HepG2 (cell line): Measurements from ENCODE around the gene FGA. TPM values are rescaled to one million over a fixed set of nuclear protein-coding genes. Genes with fewer than 3 reads are reported as not detected.

Source experiments
- ATAC-seq: fragments of 200-7000 bp; cut with Tn5 transposase; 3 replicates; pipeline ENCODE4 v1.9.1; 2020; ENCODE audit warnings: mild to moderate bottlenecking, moderate library complexity
- BruUV-seq: library from RNA; stranded (reverse); fragments of 400-500 nt; replicated peaks from 2 replicates; lab custom pipeline; 2021; lab: Mats Ljungman, UMichigan
- CTCF ChIA-PET: fragments of 300-600 bp; formaldehyde crosslinking; extraction: SDS; loops from one replicate; lab custom pipeline; 2021; ENCODE audit warnings: low total read pairs, inconsistent platforms, low intra/inter-chr PET ratio; lab: Yijun Ruan, JAX
- POLR2A ChIA-PET: fragments of 350-600 bp; sonication (Branson Sonifier 250); formaldehyde crosslinking; loops from one replicate; lab custom pipeline; 2020; ENCODE audit warnings: antibody characterized with exemption, inconsistent platforms; lab: Yijun Ruan, JAX
- DNase-seq: peaks from one replicate; pipeline ENCODE4 v3.0.0-alpha.2; 2015; ENCODE audit warnings: low spot score
- FAIRE-seq: peaks from 3 replicates; lab custom pipeline; 2011; peaks lifted over from hg19 to GRCh38; lab: Jason Lieb, UNC
- H2AFZ ChIP-seq: one replicate; pipeline ENCODE4 v1.6.1; 2011; ENCODE audit warnings: low read length, inconsistent platforms
- H3K27ac ChIP-seq: fragments of 300-600 bp; 3 replicates; pipeline ENCODE4 v1.8.0; 2011; ENCODE audit warnings: mixed run types, mild to moderate bottlenecking, mixed read lengths, low read length, inconsistent platforms; ENCODE audit not compliant: insufficient read depth; ENCODE audit errors: extremely low read length
- H3K27me3 ChIP-seq, 2 experiments: fragments of 200-600 bp in 1 of 2; 2 replicates in 1 of 2; 3 replicates in 1 of 2; pipeline versions ENCODE4 v1.6.0 to v1.8.0; 2011; ENCODE audit warnings: low read length in 2 of 2, mild to moderate bottlenecking in 2 of 2, moderate library complexity in 2 of 2, inconsistent platforms in 1 of 2; ENCODE audit not compliant: insufficient read depth in 2 of 2, control insufficient read depth in 1 of 2
- H3K36me3 ChIP-seq, 2 experiments: fragments of 200-600 bp in 1 of 2; replicated peaks in 1 of 2; 2 replicates in 1 of 2; 3 replicates in 1 of 2; pipeline versions ENCODE4 v1.5.1 to v1.8.0; 2011; ENCODE audit warnings: low read length in 2 of 2, inconsistent platforms in 1 of 2; ENCODE audit not compliant: insufficient read depth in 2 of 2, control insufficient read depth in 1 of 2
- H3K4me1 ChIP-seq: 2 replicates; pipeline ENCODE4 v1.5.1; 2012; ENCODE audit warnings: low read length, inconsistent platforms; ENCODE audit not compliant: insufficient read depth
- H3K4me2 ChIP-seq: 2 replicates; pipeline ENCODE4 v1.6.0; 2011; ENCODE audit warnings: low read depth, low read length, inconsistent platforms
- H3K4me3 ChIP-seq, 3 experiments: fragments of 200-600 bp in 1 of 3; sonication (generic), shearing (Covaris generic) in 1 of 3; replicated peaks in 1 of 3; 2 replicates each; pipeline ENCODE4 v1.5.1; 2011 to 2016; ENCODE audit warnings: low read length in 3 of 3, inconsistent platforms in 2 of 3, low read depth in 2 of 3, mild to moderate bottlenecking in 2 of 3, control low read depth in 1 of 3, mixed read lengths in 1 of 3; ENCODE audit not compliant: insufficient read depth in 1 of 3
- H3K79me2 ChIP-seq: one replicate; pipeline ENCODE4 v1.6.1; 2011; ENCODE audit warnings: low read length, inconsistent platforms; ENCODE audit not compliant: insufficient read depth
- H3K9ac ChIP-seq: 2 replicates; pipeline ENCODE4 v1.6.0; 2011; ENCODE audit warnings: mild to moderate bottlenecking, low read depth, low read length, inconsistent platforms; ENCODE audit not compliant: insufficient read depth
- H3K9me3 ChIP-seq: 2 replicates; pipeline ENCODE4 v1.5.1; 2012; ENCODE audit warnings: mild to moderate bottlenecking, low read length
- H4K20me1 ChIP-seq: 2 replicates; pipeline ENCODE4 v1.6.0; 2011; ENCODE audit warnings: inconsistent platforms, mild to moderate bottlenecking, low read length, moderate library complexity; ENCODE audit not compliant: insufficient read depth
- BRCA1 ChIP-seq: sonication (generic); formaldehyde crosslinking; IDR thresholded peaks from 2 replicates; pipeline ENCODE4 v1.4.0; 2020; ENCODE audit warnings: missing genetic modification reagents
- CEBPG ChIP-seq: IDR thresholded peaks from 2 replicates; pipeline ENCODE4 v1.6.1; 2016
- CHD4 ChIP-seq: fragments of 200-600 bp; sonication (generic); IDR thresholded peaks from 2 replicates; pipeline ENCODE4 v1.7.0; 2017; ENCODE audit warnings: mild to moderate bottlenecking, low read length, borderline replicate concordance
- FOXO1 ChIP-seq: sonication (generic); formaldehyde crosslinking; IDR thresholded peaks from 2 replicates; pipeline ENCODE4 v1.4.0; 2020; ENCODE audit warnings: missing genetic modification reagents
- MXI1 ChIP-seq: IDR thresholded peaks from 3 replicates; pipeline ENCODE4 v1.6.1; 2012; ENCODE audit warnings: low read depth, low read length, inconsistent platforms, borderline replicate concordance
- NBN ChIP-seq: fragments of 450-650 bp; conservative IDR thresholded peaks from 2 replicates; pipeline ENCODE4 v1.6.1; 2017
- POLR2AphosphoS5 ChIP-seq: IDR thresholded peaks from 2 replicates; pipeline ENCODE4 v1.6.1; 2012; ENCODE audit warnings: low read depth, low read length
- PRPF4 ChIP-seq: fragments of 200-400 bp; formaldehyde crosslinking; IDR thresholded peaks from 2 replicates; pipeline ENCODE4 v1.6.1; 2016; ENCODE audit warnings: low read length, low read depth; ENCODE audit not compliant: poor library complexity, severe bottlenecking
- TOPORS ChIP-seq: sonication (generic); formaldehyde crosslinking; IDR thresholded peaks from 2 replicates; pipeline ENCODE4 v1.8.0; 2023; ENCODE audit warnings: mild to moderate bottlenecking, missing genetic modification reagents
- XRCC5 ChIP-seq: fragments of 200-400 bp; formaldehyde crosslinking; optimal IDR thresholded peaks from 2 replicates; pipeline ENCODE3; 2017; ENCODE audit warnings: mild to moderate bottlenecking, low read length
- ZBTB34 ChIP-seq: sonication (generic); formaldehyde crosslinking; IDR thresholded peaks from 2 replicates; pipeline ENCODE4 v1.8.0; 2022; ENCODE audit warnings: mild to moderate bottlenecking, missing genetic modification reagents
- ZNF143 ChIP-seq: sonication (generic); formaldehyde crosslinking; IDR thresholded peaks from 2 replicates; pipeline ENCODE4 v1.4.0; 2020; ENCODE audit warnings: missing genetic modification reagents
- ZNF33A ChIP-seq: sonication (generic); formaldehyde crosslinking; IDR thresholded peaks from 2 replicates; pipeline ENCODE4 v1.5.1; 2020; ENCODE audit warnings: missing genetic modification reagents, mild to moderate bottlenecking, moderate library complexity, borderline replicate concordance
- ZNF549 ChIP-seq: sonication (generic); formaldehyde crosslinking; IDR thresholded peaks from 2 replicates; pipeline ENCODE4 v1.5.0; 2020; ENCODE audit warnings: missing genetic modification reagents
- ZNF746 ChIP-seq: sonication (generic); formaldehyde crosslinking; IDR thresholded peaks from 2 replicates; pipeline ENCODE4 v1.8.0; 2022; ENCODE audit warnings: mild to moderate bottlenecking, missing genetic modification reagents
- WGBS: methylation state at CpG from one replicate; pipeline ENCODE4 v1.1.6; 2017; ENCODE audit warnings: low lambda C conversion rate; 5-methylcytosine and 5-hydroxymethylcytosine counted together
- in situ Hi-C: cut with HindIII; loops from 2 replicates; pipeline ENCODE4 v1.10.0; 2017; ENCODE audit warnings: low pct_unique_long_range_greater_than_20kb; ENCODE audit not compliant: extremely low pct_ligation_motif_present
- intact Hi-C: fragments of 100-400 bp; cut with micrococcal nuclease; formaldehyde crosslinking; loops from one replicate; pipeline ENCODE4 v1.10.0; 2022; ENCODE audit not compliant: unreplicated experiment
- polyA plus RNA-seq, 8 experiments: library from polyadenylated mRNA; depleted of rRNA in 3 of 8; stranded (reverse) in 7 of 8; unstranded in 1 of 8; fragments of >200 nt; fragmentation: Illumina TruSeq in 4 of 8; extraction: Trizol in 4 of 8; gene quantifications; 2 replicates each; pipeline versions ENCODE4 v1.2.1 to v1.2.3, GENCODE V29; 2011 to 2016; ENCODE audit warnings: low read depth in 4 of 8, missing spikeins in 1 of 8, mixed read lengths in 1 of 8; ENCODE audit not compliant: insufficient read depth in 1 of 8
- total RNA-seq, 5 experiments: library from RNA; depleted of rRNA; stranded (reverse); fragments of >200 nt; fragmentation: Illumina TruSeq; extraction: Trizol; gene quantifications; 2 replicates each; pipeline ENCODE4 v1.2.3, GENCODE V29; 2016; ENCODE audit warnings: low read depth in 1 of 5
- TF ChIP-seq, protein P1 (sequence below): sonication (generic); formaldehyde crosslinking; IDR thresholded peaks from 2 replicates; pipeline ENCODE4 v1.5.0; 2020; ENCODE audit warnings: missing genetic modification reagents
- TF ChIP-seq, protein P2 (sequence below): sonication (generic); formaldehyde crosslinking; IDR thresholded peaks from 2 replicates; pipeline ENCODE4 v1.8.1; 2023; ENCODE audit warnings: mild to moderate bottlenecking, moderate library complexity, missing genetic modification reagents

Gene FGA
- total and polyA plus RNA-seq, 2 of the 13 experiments (the other 11 are each of a cell fraction or from before 2014, with no cell fraction given): 640 to 1,523 TPM

DNA sequence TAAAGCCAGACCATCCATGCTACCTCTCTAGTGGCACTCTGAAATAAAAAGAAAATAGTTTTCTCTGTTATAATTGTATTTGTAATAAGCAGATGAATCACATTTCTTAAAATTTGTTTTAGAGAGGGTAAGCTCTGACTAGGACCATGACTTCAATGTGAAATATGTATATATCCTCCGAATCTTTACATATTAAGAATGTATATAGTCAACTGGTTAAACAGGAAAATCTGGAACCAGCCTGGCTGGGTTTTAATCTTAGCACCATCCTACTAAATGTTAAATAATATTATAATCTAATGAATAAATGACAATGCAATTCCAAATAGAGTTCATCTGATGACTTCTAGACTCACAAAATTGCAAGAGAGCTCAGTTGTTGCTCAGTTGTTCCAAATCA is 26.2 kb downstream of the FGA start:
- ChIA-PET CTCF (no interaction called here), POLR2A (interaction anchor here (0.9 to 2.1 kb wide), 4 partner anchors 22 to 48 kb away, joined by 3 to 12 read pairs (median 4); partner anchors contain the start of gene FGG)
- DNase-seq (no peak), ATAC-seq (no peak), FAIRE-seq (no peak)
- Histone ChIP-seq H3K4me1 (peaks cover 46% of the 10 kb centered on the region), H2AFZ (no peak overlapping the region), H3K79me2 (peaks cover 8% of the 10 kb centered on the region), H3K4me3 (peak overlapping the region; percentile 14 to 35 (median 25); a peak in 4 of 6 replicates), H3K27me3 (no peaks in the 10 kb centered on the region; a peak in 1 of 5 replicates), H4K20me1 (no peaks in the 10 kb centered on the region), H3K9ac (no peak overlapping the region), H3K27ac (no peak overlapping the region), H3K4me2 (no peak overlapping the region), H3K9me3 (no peaks in the 10 kb centered on the region), H3K36me3 (no peaks in the 10 kb centered on the region; a peak in 1 of 5 replicates)
- no peak for TF ChIP-seq ZNF143
- TF ChIP-seq, protein P1, sequence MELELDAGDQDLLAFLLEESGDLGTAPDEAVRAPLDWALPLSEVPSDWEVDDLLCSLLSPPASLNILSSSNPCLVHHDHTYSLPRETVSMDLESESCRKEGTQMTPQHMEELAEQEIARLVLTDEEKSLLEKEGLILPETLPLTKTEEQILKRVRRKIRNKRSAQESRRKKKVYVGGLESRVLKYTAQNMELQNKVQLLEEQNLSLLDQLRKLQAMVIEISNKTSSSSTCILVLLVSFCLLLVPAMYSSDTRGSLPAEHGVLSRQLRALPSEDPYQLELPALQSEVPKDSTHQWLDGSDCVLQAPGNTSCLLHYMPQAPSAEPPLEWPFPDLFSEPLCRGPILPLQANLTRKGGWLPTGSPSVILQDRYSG (CRISPR knock-in tag): no peak
- TF ChIP-seq MXI1: no peak
- no peak for TF ChIP-seq ZNF746 (CRISPR knock-in tag)
- BruUV-seq: no TSS peak
- intact Hi-C loops (no loop called here), in situ Hi-C loops (no loop called here)
- WGBS: 95% methylated on average over 1 of the region's 1 CpG

DNA sequence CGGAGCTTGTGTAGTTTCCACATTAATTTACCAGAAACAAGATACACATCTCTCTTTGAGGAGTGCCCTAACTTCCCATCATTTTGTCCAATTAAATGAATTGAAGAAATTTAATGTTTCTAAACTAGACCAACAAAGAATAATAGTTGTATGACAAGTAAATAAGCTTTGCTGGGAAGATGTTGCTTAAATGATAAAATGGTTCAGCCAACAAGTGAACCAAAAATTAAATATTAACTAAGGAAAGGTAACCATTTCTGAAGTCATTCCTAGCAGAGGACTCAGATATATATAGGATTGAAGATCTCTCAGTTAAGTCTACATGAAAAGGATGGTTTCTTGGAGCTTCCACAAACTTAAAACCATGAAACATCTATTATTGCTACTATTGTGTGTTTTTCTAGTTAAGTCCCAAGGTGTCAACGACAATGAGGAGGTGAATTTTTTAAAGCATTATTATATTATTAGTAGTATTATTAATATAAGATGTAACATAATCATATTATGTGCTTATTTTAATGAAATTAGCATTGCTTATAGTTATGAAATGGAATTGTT is 27.8 kb downstream of the FGA start, which contains the start of gene FGB:
Gene FGB, plus strand, starts transcription at position 315 of the 558 bp plus-strand sequence. Its CDS starts 8 bp downstream, at position 323.
- no peaks in the 10 kb centered on the region for H3K27me3 ChIP-seq
- intact Hi-C loops: no loop called here
- no peak within 1 kb of the TSS for H3K9ac ChIP-seq
- no peak for ATAC-seq
- no peak for DNase-seq
- no peak within 1 kb of the TSS for H2AFZ ChIP-seq
- POLR2A ChIA-PET: interaction anchor here (1.0 to 2.2 kb wide), 13 partner anchors 9 to 55 kb away, joined by 3 to 27 read pairs (median 7); partner anchors contain the start of genes FGA and FGG
- no peak for FAIRE-seq
- no TSS peak for BruUV-seq
- H3K4me3 ChIP-seq: peak within 1 kb of the TSS; percentile 8 to 42 (median 25); a peak in 5 of 6 replicates
- peaks cover 8% of the 10 kb centered on the region for H3K79me2 ChIP-seq
- in situ Hi-C loops: no loop called here
- H3K9me3 ChIP-seq: no peaks in the 10 kb centered on the region
- no peaks in the 10 kb centered on the region; a peak in 1 of 5 replicates for H3K36me3 ChIP-seq
- H3K27ac ChIP-seq: no peak within 1 kb of the TSS
- peaks cover 51% of the 10 kb centered on the region for H3K4me1 ChIP-seq
- no peaks in the 10 kb centered on the region for H4K20me1 ChIP-seq
- peak within 1 kb of the TSS; percentile 46 for H3K4me2 ChIP-seq
- WGBS: 47% methylated on average over 2 of the region's 2 CpGs
- CTCF ChIA-PET: no interaction called here
- TF ChIP-seq ZNF549 (no peak), NBN (no peak), ZNF33A (CRISPR knock-in tag) (no peak), FOXO1 (no peak), CHD4 (no peak), XRCC5 (no peak), POLR2AphosphoS5 (peak; percentile 56; the same call in 1 of the 2 replicates), ZBTB34 (CRISPR knock-in tag) (no peak), TOPORS (CRISPR knock-in tag) (no peak), CEBPG (CRISPR knock-in tag) (no peak), BRCA1 (no peak), PRPF4 (no peak)
- TF ChIP-seq, protein P2, sequence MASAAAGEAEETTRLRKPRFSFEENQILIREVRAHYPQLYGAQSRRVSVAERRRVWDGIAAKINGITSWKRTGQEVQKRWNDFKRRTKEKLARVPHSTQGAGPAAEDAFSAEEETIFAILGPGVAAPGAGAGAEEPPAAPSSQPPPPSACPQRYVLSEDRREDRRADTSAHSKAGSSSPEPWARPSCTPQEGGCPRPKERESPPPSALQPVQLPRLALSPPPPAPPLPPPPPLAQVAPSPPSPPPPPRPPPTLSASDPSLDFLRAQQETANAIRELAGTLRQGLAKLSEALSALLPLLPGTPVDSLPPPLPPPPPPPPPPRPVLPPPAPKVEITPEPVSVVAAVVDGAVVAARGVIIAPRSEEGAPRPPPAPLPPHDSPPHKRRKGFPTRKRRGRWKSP (CRISPR knock-in tag): no peak
